ENCODE results near the gene PLD1. TPM values are rescaled to one million over a fixed set of nuclear protein-coding genes. Genes with fewer than 3 reads are reported as not detected.
A peak's percentile ranks its signal among the peaks of the same experiment; 100 is the strongest.

Gene PLD1
- total RNA-seq, 1 donor from 2014 or later, result 59.5 TPM

- intact Hi-C loops (cut with micrococcal nuclease), result no loop called here
- Histone ChIP-seq H3K36me3 (peaks cover 36% of the 10 kb centered on the region), H3K27ac (replicated peaks) (no peak overlapping the region)
Measured at GRCh38 chr3:171620825-171621434, 189.4 kb downstream of the PLD1 start.

GRCh38 chr3:171616798-171617197 is 193.5 kb downstream of the PLD1 start:
- no peak overlapping the region for H3K4me3 ChIP-seq
- TF ChIP-seq CTCF (IDR thresholded peaks at IDR 0.05; ENCODE audit: borderline replicate concordance), result no peak
- no peak for DNase-seq
- intact Hi-C loops (cut with micrococcal nuclease), result no loop called here
- H3K36me3 ChIP-seq, result peaks cover 58% of the 10 kb centered on the region
- H3K4me1 ChIP-seq, result peaks cover 7% of the 10 kb centered on the region
- H3K27me3 ChIP-seq (ENCODE audit: low read depth), result no peaks in the 10 kb centered on the region
- no peaks in the 10 kb centered on the region for H3K9me3 ChIP-seq (replicated peaks)
- no peak overlapping the region for H3K27ac ChIP-seq (replicated peaks)

More at GRCh38 chr3:171620825-171621434, 189.4 kb downstream of the PLD1 start:
- TF ChIP-seq CTCF (IDR thresholded peaks at IDR 0.05; ENCODE audit: borderline replicate concordance), result no peak
- Histone ChIP-seq H3K27me3 (ENCODE audit: low read depth) (no peaks in the 10 kb centered on the region), H3K4me3 (no peak overlapping the region), H3K4me1 (peaks cover 7% of the 10 kb centered on the region), H3K9me3 (replicated peaks) (no peaks in the 10 kb centered on the region)
- DNase-seq, result no peak

- Histone ChIP-seq H3K4me3 (no peak overlapping the region), H3K36me3 (peaks cover 69% of the 10 kb centered on the region)
Measured at GRCh38 chr3:171615686-171616085, 194.6 kb downstream of the PLD1 start.

GRCh38 chr3:171615281-171615680 is 195.0 kb downstream of the PLD1 start:
- no peak for TF ChIP-seq CTCF (IDR thresholded peaks at IDR 0.05; ENCODE audit: borderline replicate concordance)
- Histone ChIP-seq H3K36me3 (peaks cover 72% of the 10 kb centered on the region), H3K27ac (replicated peaks) (no peak overlapping the region), H3K4me3 (no peak overlapping the region), H3K4me1 (no peaks in the 10 kb centered on the region), H3K9me3 (replicated peaks) (no peaks in the 10 kb centered on the region), H3K27me3 (ENCODE audit: low read depth) (no peaks in the 10 kb centered on the region)
- intact Hi-C loops (cut with micrococcal nuclease), result no loop called here
- no peak for DNase-seq

More at GRCh38 chr3:171615686-171616085, 194.6 kb downstream of the PLD1 start:
- no peaks in the 10 kb centered on the region for H3K9me3 ChIP-seq (replicated peaks)
- no peak overlapping the region for H3K27ac ChIP-seq (replicated peaks)
- no peaks in the 10 kb centered on the region for H3K27me3 ChIP-seq (ENCODE audit: low read depth)
- DNase-seq, result no peak
- intact Hi-C loops (cut with micrococcal nuclease), result no loop called here
- no peak for TF ChIP-seq CTCF (IDR thresholded peaks at IDR 0.05; ENCODE audit: borderline replicate concordance)
- no peaks in the 10 kb centered on the region for H3K4me1 ChIP-seq

- Histone ChIP-seq H3K4me3 (no peak overlapping the region), H3K4me1 (no peaks in the 10 kb centered on the region), H3K27me3 (ENCODE audit: low read depth) (no peaks in the 10 kb centered on the region), H3K36me3 (peaks cover 63% of the 10 kb centered on the region), H3K9me3 (replicated peaks) (no peaks in the 10 kb centered on the region), H3K27ac (replicated peaks) (no peak overlapping the region)
- DNase-seq, result no peak
- intact Hi-C loops (cut with micrococcal nuclease), result no loop called here
- TF ChIP-seq CTCF (IDR thresholded peaks at IDR 0.05; ENCODE audit: borderline replicate concordance), result peak; percentile 54
Measured at GRCh38 chr3:171614318-171614921, 195.9 kb downstream of the PLD1 start.
